GM04503 (cell line): ENCODE results near the gene LIPC.
A peak's percentile ranks its signal among the peaks of the same experiment; 100 is the strongest.

Source experiments
- DNase-seq: peaks from one replicate; pipeline ENCODE4 v3.0.0-alpha.2; 2012; ENCODE audit warnings: low read depth

The LIPC gene

GRCh38 chr15:58475573-58476524 is 44.1 kb downstream of the LIPC start:
- DNase-seq, result peak; percentile 79

DNA sequence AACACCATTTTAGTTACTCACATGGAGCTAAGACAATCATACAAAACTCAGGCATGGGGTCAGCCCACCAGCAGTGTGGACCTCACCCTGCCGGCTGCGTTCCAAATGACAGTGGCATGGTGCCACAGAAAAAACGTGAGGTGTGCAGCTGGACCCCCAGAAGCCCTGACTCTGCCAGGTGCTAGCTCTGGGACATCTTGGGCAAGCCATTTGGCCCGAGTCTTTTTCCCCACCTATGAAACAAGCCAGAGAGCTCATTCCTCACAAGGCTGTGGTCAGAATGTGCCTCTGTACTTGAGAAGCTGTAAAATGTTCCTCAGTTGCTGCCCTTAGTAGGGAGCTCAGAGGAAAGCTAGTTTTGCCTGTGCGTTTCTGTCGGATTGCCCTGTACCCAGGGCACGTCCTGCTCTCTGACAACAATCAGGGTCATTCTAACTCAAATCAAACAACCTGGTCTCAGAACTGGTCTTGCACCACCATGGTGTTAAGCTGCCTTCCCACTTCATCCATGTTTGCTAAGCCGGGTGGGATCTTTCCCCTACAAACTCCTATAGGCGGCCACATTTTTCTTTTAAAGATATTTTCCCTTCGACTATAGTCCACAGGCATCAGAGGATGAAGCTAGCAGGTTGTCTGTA is 44.9 kb downstream of the LIPC start:
- DNase-seq, result no peak

DNA sequence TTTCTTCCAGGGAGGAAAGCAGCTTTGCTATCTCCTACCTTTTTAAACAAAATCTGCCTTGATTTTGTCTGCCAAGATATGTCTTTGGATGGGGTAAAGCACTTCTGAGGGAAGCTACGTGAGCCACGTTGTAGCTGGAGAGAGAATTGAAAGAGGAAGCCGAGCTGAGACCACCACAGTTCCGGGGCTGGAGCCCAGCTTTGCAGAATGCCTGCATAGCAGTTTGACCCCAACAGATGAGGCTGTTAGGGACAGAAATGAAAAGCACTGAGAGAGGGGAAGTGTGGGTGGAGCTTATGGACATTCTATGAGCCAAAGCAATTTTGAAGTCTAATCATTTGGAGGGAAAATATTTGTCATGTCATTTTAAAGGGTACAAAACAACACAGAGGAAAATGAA is 45.4 kb downstream of the LIPC start:
- DNase-seq, result no peak

DNA sequence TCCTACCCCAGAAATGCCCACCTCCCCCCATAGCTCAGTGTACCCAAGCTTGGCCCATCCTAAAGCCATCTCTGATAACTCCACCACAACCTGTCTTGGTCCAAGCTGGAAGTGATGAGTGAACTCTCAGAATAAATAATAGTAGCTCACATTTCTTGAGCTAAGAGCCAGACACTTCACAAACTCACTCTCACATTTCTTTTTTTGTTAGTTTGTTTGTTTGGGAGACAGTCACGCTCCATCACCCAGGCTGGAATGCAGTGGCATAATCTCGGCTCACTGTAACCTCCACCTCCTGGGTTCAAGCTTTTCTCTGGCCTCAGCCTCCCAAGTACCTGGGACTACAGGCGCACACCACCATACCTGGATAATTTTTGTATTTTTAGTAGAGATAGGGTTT is 46.2 kb downstream of the LIPC start:
- DNase-seq, result no peak

DNA sequence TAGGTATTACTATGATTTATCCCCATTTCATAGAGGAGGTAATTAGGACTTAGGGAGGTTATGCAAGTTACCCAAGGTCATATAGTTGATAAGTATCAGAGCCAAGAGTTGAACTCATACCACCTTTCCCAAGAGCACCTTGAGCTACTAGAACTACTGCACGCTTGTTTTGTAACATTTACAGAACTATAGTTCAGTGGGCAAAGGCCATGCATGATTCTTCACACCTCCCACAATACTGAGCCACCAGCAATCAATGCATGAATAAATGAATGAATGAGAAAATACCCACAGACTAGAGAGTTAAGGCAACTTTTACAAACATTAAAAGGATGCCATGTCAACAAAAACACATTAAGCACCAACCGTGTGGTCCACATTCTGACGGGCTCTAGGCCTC is 46.8 kb downstream of the LIPC start:
- no peak for DNase-seq

GRCh38 chr15:58479941-58480340 is 48.1 kb downstream of the LIPC start:
- no peak for DNase-seq

GRCh38 chr15:58483376-58483775 is 51.6 kb downstream of the LIPC start:
- DNase-seq, result no peak

- no peak for DNase-seq
Measured at GRCh38 chr15:58484791-58485600, 53.2 kb downstream of the LIPC start.

- no peak for DNase-seq
Measured at GRCh38 chr15:58486062-58486461, 54.3 kb downstream of the LIPC start.

DNA sequence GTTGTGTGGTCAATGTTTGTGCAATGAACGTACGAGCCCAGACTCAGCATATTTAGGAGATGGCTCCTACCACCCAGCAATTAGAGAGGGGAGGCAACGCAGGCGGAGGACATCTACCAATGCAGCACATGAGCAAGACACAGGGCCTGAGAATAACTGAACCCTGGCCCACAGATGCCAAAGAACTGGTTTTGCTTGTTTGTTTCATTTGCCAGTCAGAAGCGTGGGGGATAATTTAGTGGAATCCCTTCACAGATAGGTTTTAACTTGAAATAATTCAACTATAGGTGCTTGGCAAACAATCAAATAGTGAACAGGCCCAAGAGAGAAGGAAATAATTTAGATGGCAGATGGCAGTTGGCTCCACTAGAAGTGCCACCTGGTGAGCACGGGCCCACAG is 54.8 kb downstream of the LIPC start:
- DNase-seq, result no peak

GRCh38 chr15:58487041-58487723 is 55.4 kb downstream of the LIPC start:
- peak; percentile 43 for DNase-seq

DNA sequence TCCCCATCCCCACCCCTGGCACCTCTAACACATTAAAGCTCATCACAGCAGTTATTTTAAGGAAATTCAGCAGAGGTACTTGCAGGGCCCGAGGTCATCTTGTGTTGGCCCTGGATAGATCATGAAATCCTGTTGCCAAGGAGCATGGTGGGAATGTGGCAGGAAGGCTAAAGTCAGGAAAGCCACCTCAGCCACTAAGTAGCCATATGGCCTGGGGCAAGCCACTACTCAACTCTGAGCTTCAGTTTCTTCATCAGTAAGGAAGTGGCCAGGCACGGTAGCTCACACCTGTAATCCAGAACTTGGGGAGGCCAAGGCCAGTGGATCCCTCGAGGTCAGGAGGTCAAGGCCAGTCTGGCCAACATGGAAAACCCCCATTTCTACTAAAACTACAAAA is 55.9 kb downstream of the LIPC start:
- no peak for DNase-seq

- no peak for DNase-seq
Measured at GRCh38 chr15:58489289-58490085, 57.7 kb downstream of the LIPC start.

- no peak for DNase-seq
Measured at GRCh38 chr15:58490086-58490887, 58.5 kb downstream of the LIPC start.

DNA sequence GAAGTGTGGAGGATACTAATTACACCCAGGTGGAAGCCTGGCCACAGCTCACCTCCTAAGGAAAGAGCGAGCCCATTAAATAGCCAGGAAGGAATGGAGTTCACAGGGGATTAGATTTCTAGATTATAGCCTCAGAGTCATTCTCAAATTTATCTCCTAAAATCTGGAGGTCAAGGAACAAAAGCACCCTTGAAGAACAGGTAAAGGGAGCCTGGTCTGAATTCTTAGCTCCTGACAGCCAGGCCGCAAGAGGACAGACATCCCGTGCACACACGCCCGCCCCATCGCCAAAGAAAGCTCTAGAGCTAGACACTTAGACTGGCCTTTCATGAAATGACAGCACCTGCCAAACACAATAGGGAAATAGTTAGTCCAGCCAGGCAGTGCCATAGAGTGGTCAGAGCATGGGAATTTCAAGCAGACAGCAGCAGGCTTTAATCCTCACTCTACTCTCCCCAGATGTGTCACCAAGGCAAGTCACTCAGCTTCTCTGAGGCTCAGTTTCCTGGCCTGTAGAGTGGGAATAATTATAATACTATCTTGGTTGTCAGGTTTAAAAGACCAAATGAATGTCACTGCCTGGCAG is 59.2 kb downstream of the LIPC start:
- DNase-seq, result no peak

- DNase-seq, result no peak
Measured at GRCh38 chr15:58491499-58492202, 59.9 kb downstream of the LIPC start.

GRCh38 chr15:58492661-58493397 is 61.0 kb downstream of the LIPC start:
- no peak for DNase-seq

GRCh38 chr15:58494567-58494966 is 62.8 kb downstream of the LIPC start:
- no peak for DNase-seq
